Stomach (tissue), 9 donors: ENCODE results near the gene ADAM15. TPM values are rescaled to one million over a fixed set of nuclear protein-coding genes. Genes with fewer than 3 reads are reported as not detected.

Source experiments
- DNase-seq, 2 donors: peaks; one replicate each; pipeline versions ENCODE4 v3.0.0 to v3.0.0-alpha.2; 2013 to 2019
- H3K27ac ChIP-seq, 5 donors: fragments of 200-600 bp in 4 of 5; sonication (generic) in 4 of 5; one replicate each; pipeline ENCODE4 v1.5.1; 2013 to 2019; ENCODE audit warnings: mild to moderate bottlenecking in 1 of 5, moderate library complexity in 1 of 5
- H3K27me3 ChIP-seq, 3 donors: fragments of 200-600 bp; sonication (generic); one replicate each; pipeline ENCODE4 v1.5.1; 2017 to 2019; ENCODE audit warnings: mixed run types in 1 of 3
- H3K36me3 ChIP-seq, 4 donors: fragments of 200-600 bp; sonication (generic); 1 replicate in 3 of 4; 2 replicates in 1 of 4; pipeline ENCODE4 v1.5.1; 2016 to 2019
- H3K4me1 ChIP-seq, 4 donors: fragments of 200-600 bp; sonication (generic); one replicate each; pipeline ENCODE4 v1.5.1; 2016 to 2019
- H3K4me3 ChIP-seq, 4 donors: fragments of 200-600 bp; sonication (generic) in 3 of 4; one replicate each; pipeline ENCODE4 v1.5.1; 2016 to 2019; ENCODE audit warnings: mild to moderate bottlenecking in 1 of 4
- H3K9me3 ChIP-seq, 4 donors: fragments of 200-600 bp; sonication (generic); one replicate each; pipeline ENCODE4 v1.5.1; 2016 to 2019
- CTCF ChIP-seq, 7 experiments: fragments of 450-650 bp in 4 of 7; fragments of 200-600 bp in 3 of 7; sonication (generic) in 3 of 7; IDR thresholded peaks; one replicate each; pipeline ENCODE4 v1.5.1; 2016 to 2019; ENCODE audit warnings: antibody characterized with exemption in 7 of 7, control low read depth in 2 of 7, mild to moderate bottlenecking in 1 of 7
- EP300 ChIP-seq: sonication (generic); formaldehyde crosslinking; IDR thresholded peaks from one replicate; pipeline ENCODE4 v1.6.1; 2017; ENCODE audit warnings: antibody characterized with exemption
- POLR2A ChIP-seq, 4 donors: fragments of 450-650 bp; IDR thresholded peaks; one replicate each; pipeline ENCODE4 v1.6.1; 2016; ENCODE audit warnings: antibody characterized with exemption in 4 of 4, control low read depth in 2 of 4, mild to moderate bottlenecking in 1 of 4, moderate library complexity in 1 of 4
- POLR2AphosphoS5 ChIP-seq, 3 donors: sonication (generic); formaldehyde crosslinking; IDR thresholded peaks; one replicate each; pipeline ENCODE4 v1.6.1; 2016; ENCODE audit warnings: antibody characterized with exemption in 3 of 3
- WGBS, 5 donors: extraction: QIAGEN DNeasy Blood & Tissue Kit in 3 of 5; methylation state at CpG; one replicate each; pipeline versions ENCODE4 v1.1.5 to v1.1.7; 2013 to 2018; 5-methylcytosine and 5-hydroxymethylcytosine counted together
- intact Hi-C: fragments of 100-400 bp; cut with DNase I; formaldehyde crosslinking; loops from one replicate; pipeline ENCODE4 v1.15.1; 2023; ENCODE audit warnings: low total_unique reads
- polyA plus RNA-seq, 3 donors: library from polyadenylated mRNA; stranded (reverse); fragments of 200-250 nt; gene quantifications; one replicate each; pipeline ENCODE4 v1.2.3, GENCODE V29; 2013
- total RNA-seq, 5 donors: library from RNA; depleted of rRNA; stranded (reverse); fragments of >200 nt; gene quantifications; one replicate each; pipeline versions ENCODE4 v1.1.0 to v1.2.3, GENCODE V29; 2014 to 2016
- donor health status: healthy with polysubstance abuse.
- donor health status: Bipolar disorder and iron deficiency.
- donor health status: healthy.

Gene ADAM15
- total and polyA plus RNA-seq, 8 donors, result 56.2 to 335 (median 154) TPM

GRCh38 chr1:155017041-155017945, 33.8 kb upstream of the ADAM15 start:
- H3K27me3 ChIP-seq, result no peaks in the 10 kb centered on the region
- peak overlapping the region; percentile 39 to 48 (median 45) for H3K4me3 ChIP-seq
- peaks cover 28 to 41% (median 34%) of the 10 kb centered on the region in 4 donors for H3K36me3 ChIP-seq
- peak overlapping the region; percentile 83 to 100 (median 92) for H3K27ac ChIP-seq
- 4 to 5% (median 4%) methylated on average over 23 to 49 of the region's 49 CpGs for WGBS, 5 donors
- no peaks in the 10 kb centered on the region for H3K9me3 ChIP-seq
- no peak for TF ChIP-seq POLR2A (IDR thresholded peaks at IDR 0.05)
- peak; percentile 75 to 97 (median 88) for TF ChIP-seq POLR2AphosphoS5 (IDR thresholded peaks at IDR 0.05)
- TF ChIP-seq EP300, result peak; percentile 81
- TF ChIP-seq CTCF (IDR thresholded peaks at IDR 0.05), result peak in 6 of 7 experiments; percentile 86 to 100 (median 96)
- H3K4me1 ChIP-seq, result peaks cover 37 to 71% (median 62%) of the 10 kb centered on the region in 4 donors
- peak; percentile 95 to 97 for DNase-seq
- intact Hi-C loops, result loop anchor here (10.0 kb wide), 1 partner anchor 52 kb away; the partner anchor contains the start of gene PYGO2

- DNase-seq, result peak in 1 of 2 donors; percentile 34
- 44 to 54% (median 48%) methylated on average over 6 of the region's 6 CpGs for WGBS, 5 donors
- intact Hi-C loops, result loop anchor here (10.0 kb wide), 1 partner anchor 53 kb away; the partner anchor contains the start of gene PYGO2
These were observed 33.2 kb upstream of the ADAM15 start for GRCh38 chr1:155017946-155018316.

GRCh38 chr1:155018617-155019348, 32.3 kb upstream of the ADAM15 start:
- H3K4me1 ChIP-seq, result peaks cover 22 to 62% (median 50%) of the 10 kb centered on the region in 4 donors
- DNase-seq, result no peak
- intact Hi-C loops, result loop anchor here (10.0 kb wide), 1 partner anchor 54 kb away; the partner anchor contains the start of gene PYGO2
- H3K4me3 ChIP-seq, result no peak overlapping the region
- H3K36me3 ChIP-seq, result peaks cover 27 to 40% (median 29%) of the 10 kb centered on the region in 4 donors
- H3K9me3 ChIP-seq, result no peaks in the 10 kb centered on the region
- TF ChIP-seq POLR2AphosphoS5 (IDR thresholded peaks at IDR 0.05) (no peak), EP300 (no peak), CTCF (IDR thresholded peaks at IDR 0.05) (no peak), POLR2A (IDR thresholded peaks at IDR 0.05) (no peak)
- no peaks in the 10 kb centered on the region for H3K27me3 ChIP-seq
- 79 to 90% (median 86%) methylated on average over 8 of the region's 8 CpGs for WGBS, 5 donors
- H3K27ac ChIP-seq, result peak overlapping the region in 4 of 5 donors; percentile 85 to 100 (median 96)

More at GRCh38 chr1:155017946-155018316, 33.2 kb upstream of the ADAM15 start:
- no peaks in the 10 kb centered on the region for H3K9me3 ChIP-seq
- H3K27me3 ChIP-seq, result no peaks in the 10 kb centered on the region
- peak overlapping the region; percentile 39 to 48 (median 45) for H3K4me3 ChIP-seq
- peaks cover 28 to 41% (median 34%) of the 10 kb centered on the region in 4 donors for H3K36me3 ChIP-seq
- peak overlapping the region; percentile 83 to 100 (median 92) for H3K27ac ChIP-seq
- H3K4me1 ChIP-seq, result peaks cover 31 to 71% (median 57%) of the 10 kb centered on the region in 4 donors
- TF ChIP-seq CTCF (IDR thresholded peaks at IDR 0.05) (no peak), POLR2A (IDR thresholded peaks at IDR 0.05) (no peak), POLR2AphosphoS5 (IDR thresholded peaks at IDR 0.05) (no peak), EP300 (no peak)
